Gastroesophageal sphincter (tissue), 3 donors: ENCODE results near the gene C14orf132.

Experiments
- EP300 ChIP-seq: sonication (generic); formaldehyde crosslinking; IDR thresholded peaks from one replicate; pipeline ENCODE4 v1.6.1; 2017; ENCODE audit warnings: antibody characterized with exemption, mild to moderate bottlenecking
- POLR2A ChIP-seq, 2 donors: fragments of 450-650 bp; IDR thresholded peaks; one replicate each; pipeline ENCODE4 v1.6.1; 2017; ENCODE audit warnings: antibody characterized with exemption in 2 of 2, mild to moderate bottlenecking in 2 of 2, moderate library complexity in 1 of 2
- POLR2AphosphoS5 ChIP-seq: sonication (generic); formaldehyde crosslinking; IDR thresholded peaks from one replicate; pipeline ENCODE4 v1.6.1; 2017; ENCODE audit warnings: antibody characterized with exemption
- TF ChIP-seq, protein P1 (sequence below), 4 experiments: fragments of 200-600 bp in 2 of 4; fragments of 450-650 bp in 2 of 4; sonication (generic) in 1 of 4; IDR thresholded peaks; one replicate each; pipeline ENCODE4 v1.5.1; 2017 to 2019; ENCODE audit warnings: antibody characterized with exemption in 4 of 4, mild to moderate bottlenecking in 2 of 4, moderate library complexity in 2 of 4

DNA sequence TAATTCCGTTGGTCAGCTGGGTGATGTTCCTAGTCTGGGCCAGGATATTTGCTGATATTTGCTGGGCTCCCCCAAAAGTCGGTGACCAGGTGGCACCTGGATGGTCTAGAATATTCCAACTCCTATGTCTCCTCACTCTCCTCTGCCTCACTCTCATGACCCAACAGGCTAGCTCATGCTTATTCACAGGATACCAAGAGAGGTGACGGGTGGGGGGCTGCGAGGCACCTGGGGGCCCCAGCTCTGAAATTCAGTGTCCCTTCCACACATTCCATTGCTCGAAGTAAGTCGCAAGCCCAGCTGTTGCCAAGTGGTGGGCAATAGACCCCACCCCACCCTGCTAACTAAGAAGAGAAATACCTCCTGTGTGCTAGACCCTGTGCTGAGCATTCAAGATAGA lies 67.7 kb downstream of the C14orf132 start:
- TF ChIP-seq, protein P1, sequence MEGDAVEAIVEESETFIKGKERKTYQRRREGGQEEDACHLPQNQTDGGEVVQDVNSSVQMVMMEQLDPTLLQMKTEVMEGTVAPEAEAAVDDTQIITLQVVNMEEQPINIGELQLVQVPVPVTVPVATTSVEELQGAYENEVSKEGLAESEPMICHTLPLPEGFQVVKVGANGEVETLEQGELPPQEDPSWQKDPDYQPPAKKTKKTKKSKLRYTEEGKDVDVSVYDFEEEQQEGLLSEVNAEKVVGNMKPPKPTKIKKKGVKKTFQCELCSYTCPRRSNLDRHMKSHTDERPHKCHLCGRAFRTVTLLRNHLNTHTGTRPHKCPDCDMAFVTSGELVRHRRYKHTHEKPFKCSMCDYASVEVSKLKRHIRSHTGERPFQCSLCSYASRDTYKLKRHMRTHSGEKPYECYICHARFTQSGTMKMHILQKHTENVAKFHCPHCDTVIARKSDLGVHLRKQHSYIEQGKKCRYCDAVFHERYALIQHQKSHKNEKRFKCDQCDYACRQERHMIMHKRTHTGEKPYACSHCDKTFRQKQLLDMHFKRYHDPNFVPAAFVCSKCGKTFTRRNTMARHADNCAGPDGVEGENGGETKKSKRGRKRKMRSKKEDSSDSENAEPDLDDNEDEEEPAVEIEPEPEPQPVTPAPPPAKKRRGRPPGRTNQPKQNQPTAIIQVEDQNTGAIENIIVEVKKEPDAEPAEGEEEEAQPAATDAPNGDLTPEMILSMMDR (IDR thresholded peaks at IDR 0.05) = no peak
- TF ChIP-seq POLR2A (IDR thresholded peaks at IDR 0.05) = no peak
- no peak for TF ChIP-seq POLR2AphosphoS5
- TF ChIP-seq EP300 = no peak
